Stimulated activated CD4-positive, alpha-beta T cell treated with anti-CD3 and anti-CD28 coated beads, Interleukin-4, amount 100 ng/mL, for 48 hours (primary cell): ENCODE measurements around the gene LZTS2.
"Not testable (repeated sequence)": the region's sequence is repeated elsewhere in the genome, so short reads cannot be mapped to it uniquely, and the experiment has no call there.

Experiments
- DNase-seq, 2 donors: peaks; one replicate each; pipeline ENCODE4 v3.0.0-alpha.2; 2020; ENCODE audit warnings: low read depth in 2 of 2

LZTS2 gene, protein sequence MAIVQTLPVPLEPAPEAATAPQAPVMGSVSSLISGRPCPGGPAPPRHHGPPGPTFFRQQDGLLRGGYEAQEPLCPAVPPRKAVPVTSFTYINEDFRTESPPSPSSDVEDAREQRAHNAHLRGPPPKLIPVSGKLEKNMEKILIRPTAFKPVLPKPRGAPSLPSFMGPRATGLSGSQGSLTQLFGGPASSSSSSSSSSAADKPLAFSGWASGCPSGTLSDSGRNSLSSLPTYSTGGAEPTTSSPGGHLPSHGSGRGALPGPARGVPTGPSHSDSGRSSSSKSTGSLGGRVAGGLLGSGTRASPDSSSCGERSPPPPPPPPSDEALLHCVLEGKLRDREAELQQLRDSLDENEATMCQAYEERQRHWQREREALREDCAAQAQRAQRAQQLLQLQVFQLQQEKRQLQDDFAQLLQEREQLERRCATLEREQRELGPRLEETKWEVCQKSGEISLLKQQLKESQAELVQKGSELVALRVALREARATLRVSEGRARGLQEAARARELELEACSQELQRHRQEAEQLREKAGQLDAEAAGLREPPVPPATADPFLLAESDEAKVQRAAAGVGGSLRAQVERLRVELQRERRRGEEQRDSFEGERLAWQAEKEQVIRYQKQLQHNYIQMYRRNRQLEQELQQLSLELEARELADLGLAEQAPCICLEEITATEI

DNA sequence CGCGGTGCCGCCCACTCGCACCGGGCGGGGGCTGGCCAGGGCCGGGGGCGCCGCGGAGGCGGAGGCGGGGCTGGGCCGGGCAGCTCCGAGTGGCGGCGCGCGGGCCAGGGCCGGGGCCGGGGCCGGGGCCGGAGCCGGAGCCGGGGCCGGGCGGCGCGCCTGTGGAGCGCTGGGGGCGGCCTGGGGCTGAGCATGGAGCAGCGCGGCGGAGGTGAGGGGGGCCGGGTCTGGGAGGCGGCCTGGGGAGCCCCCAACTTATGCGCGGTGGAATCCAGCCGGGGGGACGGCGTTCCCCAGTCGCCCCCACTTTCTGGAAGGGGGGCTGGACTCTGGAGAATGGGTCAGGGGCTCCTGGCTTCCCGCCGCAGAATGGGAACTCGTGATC, at the start of gene LZTS2:
LZTS2 (plus strand) TSS at position 67 of the 385 bp plus-strand sequence. CDS start 2,731 bp downstream, outside the sequence.
- no peak for DNase-seq

DNA sequence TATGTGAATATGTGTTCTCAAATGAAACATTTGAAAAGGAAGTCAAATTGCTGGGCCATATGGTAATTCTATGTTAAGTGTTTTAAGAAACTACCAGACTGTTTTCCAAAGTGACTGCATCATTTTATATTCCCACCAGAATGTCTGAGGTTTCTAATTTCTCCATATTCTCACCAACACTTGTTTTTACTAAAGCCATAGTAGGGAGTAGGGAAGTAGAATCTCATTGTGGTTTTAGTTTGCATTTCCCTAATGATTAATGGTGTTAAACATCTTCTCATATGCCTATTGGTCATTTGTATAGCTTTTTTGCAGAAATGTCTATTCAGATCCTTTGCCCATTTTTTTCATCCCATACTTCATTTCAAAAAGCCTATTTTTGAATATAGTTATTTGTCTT, 39.4 kb upstream of the LZTS2 start:
- no peak for DNase-seq

DNA sequence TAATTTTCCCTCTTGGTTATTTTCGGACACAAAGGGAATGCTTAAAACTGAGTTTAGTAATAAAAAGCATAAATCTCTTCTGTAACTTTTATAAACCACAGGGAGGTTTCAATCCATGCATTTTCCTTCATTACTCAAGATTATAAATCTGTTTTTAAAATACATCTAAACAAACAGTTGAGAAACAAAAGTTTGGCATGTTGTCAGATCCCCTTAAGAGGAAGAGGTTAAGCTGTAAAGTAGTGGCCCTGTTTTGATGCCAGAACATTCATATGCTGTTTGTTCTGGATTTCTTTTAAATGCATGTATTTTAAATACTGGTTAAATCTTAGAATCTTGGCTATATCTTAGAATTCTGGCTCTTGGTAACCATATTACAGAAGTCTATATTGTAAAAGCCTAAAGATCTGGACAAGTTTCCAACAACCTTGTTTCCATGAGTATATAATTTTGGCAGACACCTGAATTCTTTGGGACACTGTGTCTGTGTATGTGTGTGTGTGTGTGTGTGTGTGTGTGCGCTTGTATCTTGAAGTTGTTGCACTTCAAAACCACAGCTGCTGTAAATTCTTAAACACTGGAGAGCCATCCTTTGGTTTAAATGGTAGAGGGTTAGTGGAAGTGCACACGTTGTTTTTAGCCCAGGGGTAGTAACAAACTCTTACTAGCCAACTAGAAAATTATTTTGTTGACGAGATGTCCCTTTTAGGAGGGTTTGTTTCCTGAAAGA, 37.1 kb upstream of the LZTS2 start:
- no peak for DNase-seq

DNA sequence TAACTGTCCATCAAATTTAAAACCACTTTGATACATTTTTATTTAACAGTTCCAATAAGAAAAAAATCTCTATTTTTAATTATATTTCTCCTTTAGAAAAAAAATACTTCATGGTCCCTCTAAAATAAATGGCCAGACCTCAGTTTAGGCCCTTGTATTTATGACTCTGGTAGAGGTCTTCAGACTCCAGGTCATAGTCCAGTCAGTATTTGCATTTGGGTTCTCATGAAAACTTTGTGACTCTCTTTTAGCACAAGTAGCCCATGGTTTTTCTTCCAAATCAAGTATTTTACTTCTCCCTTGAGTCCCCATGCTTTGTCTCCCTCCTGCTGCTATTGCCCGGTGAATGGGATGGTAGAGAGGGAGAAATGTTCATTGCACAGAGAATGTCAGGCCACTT, 35.8 kb upstream of the LZTS2 start:
- no peak for DNase-seq

DNA sequence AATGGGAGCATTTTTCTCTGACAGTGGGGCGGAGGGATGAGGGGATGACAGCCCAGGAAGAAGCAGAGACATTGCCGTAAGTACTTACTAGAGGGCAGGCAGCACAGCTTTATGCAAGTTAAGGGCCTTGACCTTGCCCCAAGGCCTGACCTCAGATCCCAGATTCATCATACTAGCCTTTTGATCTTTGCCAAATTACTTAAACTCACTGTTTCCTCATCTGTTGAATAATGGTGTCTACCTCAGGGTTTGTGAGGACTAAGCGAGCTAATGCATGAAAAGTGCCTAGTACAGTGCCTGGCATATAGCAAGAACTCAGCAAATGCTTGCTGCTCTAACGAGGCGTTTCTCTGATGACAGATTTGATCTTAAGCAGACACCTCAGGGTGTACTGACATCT, 33.8 kb upstream of the LZTS2 start:
- DNase-seq, result no peak

DNA sequence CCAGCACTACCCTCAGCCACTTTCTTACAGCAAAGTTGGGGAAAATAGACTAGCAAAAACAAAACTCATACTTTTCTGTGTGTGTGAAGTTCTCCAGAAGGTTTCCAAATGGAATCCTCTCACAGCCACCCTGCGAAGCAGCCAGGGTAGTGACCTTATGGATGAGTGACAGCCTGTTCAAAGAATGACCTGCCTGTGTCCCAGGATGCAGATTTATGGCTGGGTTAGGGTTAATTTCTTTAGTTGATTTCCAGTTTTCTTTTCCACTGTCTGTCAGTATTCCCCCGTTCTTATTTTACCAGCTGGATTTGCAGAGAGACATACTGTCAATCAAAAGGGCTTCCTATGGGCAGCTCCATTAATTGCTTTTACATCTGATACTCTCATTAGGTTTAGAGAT, 32.7 kb upstream of the LZTS2 start:
- DNase-seq, result no peak

DNA sequence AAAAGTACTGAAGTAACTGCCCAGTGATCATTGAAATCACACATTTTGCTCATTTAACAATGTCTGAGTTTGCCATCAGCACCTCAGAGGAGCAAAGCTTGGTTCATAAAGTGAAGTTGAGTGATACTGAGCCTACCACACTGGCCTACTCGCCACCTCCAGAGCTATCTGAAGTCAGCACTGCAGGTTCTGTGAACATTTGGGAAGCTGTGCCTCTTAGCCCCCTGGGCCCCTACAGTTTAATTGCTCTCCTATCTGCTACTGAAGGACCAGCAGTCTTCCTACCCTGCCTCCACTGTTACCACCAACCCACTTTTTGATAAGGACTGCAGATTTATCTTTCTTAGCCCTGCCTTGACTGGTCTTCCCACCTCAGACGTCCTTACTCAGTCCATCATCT, 32.3 kb upstream of the LZTS2 start:
- DNase-seq, result no peak

DNA sequence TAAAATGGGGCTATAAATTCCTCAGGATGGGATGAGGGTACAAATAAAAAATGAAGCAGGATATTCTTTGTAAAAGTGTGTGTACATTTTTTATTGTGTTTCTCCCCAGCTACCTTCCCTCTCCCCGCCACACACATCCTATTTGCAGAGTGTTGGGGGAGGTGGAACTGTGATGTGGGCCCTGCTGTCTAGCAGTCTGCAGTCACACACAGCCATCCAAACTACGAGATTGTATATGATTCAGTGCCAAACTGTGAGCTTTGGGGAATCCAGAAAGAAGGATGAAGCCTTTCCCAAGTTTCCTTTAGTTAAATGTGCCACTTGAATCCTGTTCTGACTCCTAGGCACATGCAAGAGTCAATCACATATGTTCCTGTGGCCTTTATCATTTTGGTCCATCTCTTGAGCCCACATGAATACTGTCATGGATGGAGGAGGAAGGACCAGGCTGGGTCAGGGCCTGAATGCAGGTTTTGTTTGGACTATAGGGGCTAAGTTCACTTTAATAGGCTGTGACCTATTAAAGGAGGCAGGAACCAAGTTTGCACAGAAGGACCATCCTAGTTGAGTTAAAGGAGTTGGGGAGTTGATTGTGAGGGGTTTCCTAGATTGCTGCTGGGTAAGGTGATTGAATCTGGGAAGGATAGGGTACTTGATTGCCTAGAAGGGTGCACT, 31.4 kb upstream of the LZTS2 start:
- DNase-seq, result no peak

DNA sequence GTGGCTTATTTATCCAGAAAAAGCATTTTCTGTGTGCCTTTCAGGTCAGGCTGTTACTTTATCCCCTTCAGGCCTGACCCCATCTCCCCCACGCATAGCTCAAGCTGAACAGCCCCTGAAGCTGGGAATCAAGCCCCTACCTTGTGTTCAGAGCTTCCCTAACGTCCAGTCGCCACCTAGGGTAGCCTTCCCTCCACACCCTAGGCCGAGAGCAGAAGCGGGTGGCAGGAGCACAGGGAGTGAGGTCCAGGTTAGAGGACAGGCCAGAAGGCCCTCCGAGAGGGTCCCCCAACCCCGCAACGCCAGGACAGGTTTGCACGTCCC, 30.8 kb upstream of the LZTS2 start:
- no peak for DNase-seq

DNA sequence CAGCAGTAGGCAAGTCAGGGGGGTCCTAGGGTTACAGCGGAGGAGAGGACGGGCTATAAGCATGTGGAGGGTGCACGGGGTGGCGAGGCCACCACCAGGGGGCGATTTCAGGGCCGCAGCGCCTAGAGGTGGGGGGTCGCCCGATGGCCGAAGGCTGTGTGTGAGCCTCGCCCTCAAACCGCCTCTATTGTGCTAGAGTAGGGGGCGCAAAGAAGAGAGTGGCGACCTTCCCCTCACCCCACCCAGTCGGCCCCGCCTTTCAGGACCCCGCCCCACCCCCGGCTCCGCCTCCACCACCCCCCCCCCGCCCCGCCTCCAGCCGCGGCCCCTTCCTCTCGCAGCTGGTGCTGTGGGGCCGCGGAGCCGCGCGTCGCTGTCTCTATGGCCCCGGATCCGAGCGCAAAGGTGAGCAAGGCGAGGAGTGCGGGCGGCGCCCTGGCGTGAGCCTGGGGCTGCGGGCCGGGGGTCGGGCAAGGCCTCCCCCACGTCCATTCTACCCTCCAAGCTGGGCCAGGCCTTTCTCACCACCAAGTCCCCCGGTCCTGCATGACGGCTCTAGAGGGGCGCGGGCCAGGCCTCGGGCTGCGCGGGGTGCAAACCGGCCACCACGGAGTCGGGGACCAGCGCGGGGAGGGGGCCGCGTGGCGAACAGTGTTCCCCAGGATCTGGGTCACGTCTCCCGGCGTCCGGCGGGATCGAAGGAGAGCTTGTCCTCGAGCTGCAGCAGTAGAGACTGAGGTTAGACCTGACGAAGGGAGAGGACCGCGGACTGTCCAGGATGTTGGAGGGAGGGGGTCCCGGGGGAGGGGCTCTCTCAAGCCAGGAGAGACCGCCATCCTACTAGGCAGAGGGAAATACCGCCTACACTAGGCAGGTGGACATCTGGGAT, 30.2 kb upstream of the LZTS2 start, which contains the start of gene SEMA4G:
SEMA4G (plus strand) TSS at position 318 of the 889 bp plus-strand sequence. CDS start 3,409 bp downstream, outside the sequence.
- DNase-seq, result peak; percentile 19 to 35

DNA sequence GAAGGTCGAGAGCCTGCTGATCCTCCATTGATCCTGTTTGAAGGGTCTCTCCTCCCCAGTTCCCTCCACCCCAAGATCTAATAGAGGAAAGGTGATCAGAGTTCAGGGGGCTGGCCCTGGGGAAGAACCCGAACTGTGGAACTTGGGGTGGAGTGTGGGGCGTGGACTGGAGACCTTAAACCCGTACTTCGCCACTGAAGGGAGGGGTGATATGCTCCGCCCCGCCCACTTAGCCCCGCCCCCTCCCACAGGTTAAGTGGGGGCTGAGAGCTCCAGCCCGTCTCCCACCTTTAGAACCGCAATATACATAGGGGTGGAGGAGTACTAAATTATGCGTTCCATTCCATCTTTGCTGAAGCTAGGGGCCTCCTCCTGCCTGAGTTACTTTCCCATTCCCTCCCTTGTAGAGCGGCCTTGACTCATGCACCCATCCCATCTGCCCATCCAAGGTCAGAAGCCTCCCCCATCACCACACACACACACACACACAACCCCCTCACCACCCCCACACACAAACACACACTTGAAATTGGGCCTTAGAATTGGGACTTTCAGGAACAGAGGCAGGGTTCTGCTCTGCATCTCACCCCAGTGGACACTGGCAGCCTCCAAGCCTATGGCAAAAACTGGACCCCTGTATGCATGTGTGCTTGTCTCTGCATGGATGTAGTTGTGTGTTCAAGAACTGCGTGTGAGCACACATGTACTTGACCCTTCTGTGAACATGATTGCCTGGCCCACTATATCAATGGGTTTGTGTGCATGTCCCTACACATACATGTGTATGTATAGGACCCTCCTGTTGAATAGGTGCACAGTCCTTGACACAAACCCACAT, 29.3 kb upstream of the LZTS2 start:
- no peak for DNase-seq

DNA sequence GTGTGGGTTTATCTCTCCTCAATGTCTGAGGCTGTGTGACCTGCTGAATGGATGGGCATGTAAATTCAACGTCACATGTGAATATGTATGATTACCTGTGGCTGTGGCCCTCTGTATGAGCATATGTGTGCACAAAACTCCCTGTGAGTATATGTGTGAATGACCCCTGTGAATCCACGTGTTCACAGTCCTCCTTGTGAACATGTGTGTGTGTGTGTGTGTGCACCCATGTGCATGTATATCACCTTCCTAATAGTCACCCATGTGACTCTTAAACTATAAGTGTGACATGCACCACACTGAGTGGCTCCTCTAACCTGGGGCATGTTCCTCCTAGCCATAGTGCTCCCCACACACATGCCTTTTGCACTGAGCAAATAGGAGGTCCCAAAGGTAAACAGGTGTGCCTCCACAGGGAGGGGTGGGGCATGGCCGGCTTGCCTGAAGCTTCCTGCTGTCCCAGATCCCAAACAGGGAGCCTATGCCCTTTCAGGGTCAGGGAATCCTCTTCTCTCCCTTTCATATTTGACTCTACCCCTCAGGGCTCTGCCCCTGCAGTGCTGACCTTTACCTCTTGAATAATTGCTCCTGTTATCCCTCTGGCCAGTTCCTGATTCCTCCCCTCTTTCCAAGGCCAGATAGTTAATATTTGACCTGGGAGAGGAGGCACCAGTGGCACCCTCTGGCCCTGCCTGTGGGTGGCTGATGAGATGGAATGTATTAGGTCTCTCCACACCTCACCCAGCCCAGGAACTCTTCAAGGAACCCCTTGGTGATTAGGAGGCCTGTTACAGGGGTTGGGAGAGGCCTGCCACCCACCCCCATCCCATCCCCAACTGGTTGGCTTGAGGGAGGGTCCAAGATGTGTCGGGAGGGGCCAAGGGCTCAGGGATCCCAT, 28.4 kb upstream of the LZTS2 start:
- no peak for DNase-seq

DNA sequence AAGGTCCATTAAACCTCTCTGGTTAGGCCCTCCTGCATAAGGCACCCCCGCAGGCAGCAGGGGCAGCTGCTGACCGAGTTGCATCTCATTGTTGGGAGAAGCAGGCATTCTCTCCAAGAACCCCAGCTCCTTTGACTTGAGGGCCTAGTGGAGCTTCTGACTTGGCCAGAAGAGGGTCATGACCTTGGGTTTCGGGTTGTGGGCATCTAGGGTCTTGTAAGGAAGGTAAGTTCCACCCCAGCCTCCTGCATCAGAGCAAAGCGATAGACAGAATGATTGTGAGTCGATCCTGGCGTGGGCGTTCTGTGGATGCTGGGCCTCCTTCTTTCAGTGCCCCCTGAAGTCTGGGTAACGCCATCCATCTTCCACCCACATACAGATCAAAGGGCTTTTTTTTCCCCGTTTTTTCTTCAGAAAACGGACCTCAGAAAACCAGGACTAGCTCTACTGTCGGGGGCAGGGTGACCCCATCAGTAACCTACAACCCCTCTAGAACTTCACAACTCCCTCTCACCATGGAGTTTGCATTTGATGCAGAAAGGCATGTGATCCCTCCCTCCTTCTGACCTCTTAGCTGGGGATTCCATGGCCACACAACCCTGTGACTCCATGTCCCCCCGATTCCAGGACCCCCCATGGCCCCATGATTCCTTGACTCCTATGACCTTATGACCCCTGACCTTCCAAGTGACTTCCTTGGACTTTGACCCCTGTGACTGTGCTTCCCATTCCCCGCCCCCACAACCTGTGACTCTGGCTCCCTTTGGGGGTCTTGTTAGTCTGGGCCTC, 27.3 kb upstream of the LZTS2 start:
- no peak for DNase-seq

DNA sequence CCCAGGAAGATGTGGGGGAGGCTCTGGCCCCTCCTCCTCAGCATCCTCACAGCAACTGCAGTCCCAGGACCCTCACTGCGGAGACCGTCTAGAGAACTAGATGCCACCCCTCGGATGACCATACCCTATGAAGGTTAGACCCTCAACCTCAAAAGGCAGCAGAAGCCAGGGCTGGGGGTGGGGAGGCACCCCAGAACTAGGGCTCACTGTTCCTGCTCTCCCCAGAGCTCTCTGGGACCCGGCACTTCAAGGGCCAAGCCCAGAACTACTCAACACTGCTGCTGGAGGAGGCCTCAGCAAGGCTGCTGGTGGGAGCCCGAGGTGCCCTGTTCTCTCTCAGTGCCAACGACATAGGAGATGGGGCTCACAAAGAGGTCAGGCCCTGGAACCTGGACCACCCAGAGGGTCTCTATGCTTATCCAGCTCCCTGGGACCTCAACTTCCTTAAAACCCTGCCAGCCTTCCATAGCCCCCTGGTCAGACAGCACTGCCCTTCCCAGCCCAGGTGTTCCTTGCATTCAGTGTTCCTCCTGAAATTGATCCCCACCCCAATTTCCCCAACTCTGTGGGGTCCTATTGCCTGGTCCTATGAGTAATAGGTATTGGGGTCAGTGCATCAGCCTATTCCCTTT, 26.6 kb upstream of the LZTS2 start:
- no peak for DNase-seq

DNA sequence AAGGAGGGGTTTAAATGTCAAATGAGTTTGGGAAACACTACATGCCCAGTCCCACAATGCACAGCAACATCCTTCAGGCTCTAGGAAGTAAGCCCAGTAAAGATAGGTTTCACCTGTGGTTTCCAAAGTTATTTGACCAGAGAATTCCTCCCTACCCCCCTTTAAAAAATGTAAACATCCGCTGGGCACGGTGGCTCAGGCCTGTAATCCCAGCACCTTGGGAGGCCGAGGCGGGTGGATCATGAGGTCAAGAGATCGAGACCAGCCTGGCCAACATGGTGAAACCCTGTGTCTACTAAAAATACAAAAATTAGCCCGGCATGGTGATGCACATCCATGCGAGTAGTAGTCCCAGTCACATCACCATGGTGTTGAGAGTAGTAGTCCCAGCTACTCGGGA, 24.2 kb upstream of the LZTS2 start:
- not testable (repeated sequence) for DNase-seq

DNA sequence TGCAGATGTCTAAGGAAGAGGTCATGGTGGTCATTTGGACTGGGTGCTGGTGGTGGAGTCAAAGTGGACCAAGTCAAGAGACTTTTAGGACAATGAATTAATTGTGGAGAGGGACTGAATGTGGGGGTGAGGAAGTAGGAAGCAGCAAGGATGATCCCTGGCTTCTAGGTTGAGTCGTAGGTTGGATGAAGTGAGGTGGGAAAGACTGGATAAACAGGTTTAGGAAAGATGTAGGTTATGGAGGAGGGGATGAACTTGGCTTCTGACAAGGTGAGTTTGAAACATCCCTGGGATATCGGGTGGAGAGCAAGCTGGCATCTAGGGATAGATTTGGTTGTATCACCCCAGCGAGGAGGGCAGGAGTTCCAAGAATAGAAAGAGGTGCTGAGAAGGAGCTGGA, 22.7 kb upstream of the LZTS2 start:
- DNase-seq, result no peak

DNA sequence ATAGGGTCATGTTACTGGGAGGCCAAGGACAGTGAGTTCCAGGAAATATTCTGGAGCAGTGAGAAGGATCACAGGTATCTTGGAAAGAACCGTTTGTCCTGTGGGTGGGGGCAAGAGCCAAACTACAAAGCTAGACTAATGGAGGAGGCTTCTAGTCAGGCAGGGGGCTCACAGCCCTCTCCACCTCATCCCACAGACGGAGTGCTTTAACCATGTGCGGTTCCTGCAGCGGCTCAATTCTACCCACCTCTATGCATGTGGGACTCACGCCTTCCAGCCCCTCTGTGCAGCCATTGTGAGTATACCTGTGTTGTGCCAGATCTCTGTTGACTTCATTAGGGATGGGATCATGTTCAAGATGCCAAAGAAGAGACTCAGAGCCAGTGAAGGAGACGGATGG, 22.2 kb upstream of the LZTS2 start:
- DNase-seq, result no peak
